ENCODE results near the gene FOXO6. TPM values are rescaled to one million over a fixed set of nuclear protein-coding genes. Genes with fewer than 3 reads are reported as not detected.

Gene FOXO6
- total RNA-seq, 1 experiment from 2014 or later, result 5.4 TPM

GRCh38 chr1:41343790-41344699 lies 17.2 kb upstream of the FOXO6 start:
- H3K27ac Mint-ChIP-seq, result no peak overlapping the region
- H3K36me3 Mint-ChIP-seq, result no peaks in the 10 kb centered on the region
- ChIA-PET POLR2A (interaction anchor here (0.6 kb wide), 1 partner anchor 49 kb away, joined by 3 read pairs; no protein-coding TSS in a partner anchor), CTCF (interaction anchor here (1.0 to 5.6 kb wide), 3 partner anchors 13 to 31 kb away, joined by 3 to 61 read pairs (median 4); partner anchors contain the start of gene FOXO6)
- ATAC-seq (no peak), DNase-seq (ENCODE audit: low spot score) (no peak)
- H3K4me3 Mint-ChIP-seq, result no peak overlapping the region
- H3K9me3 Mint-ChIP-seq, result peaks cover 5% of the 10 kb centered on the region
- TF ChIP-seq SP1 (CRISPR knock-in tag; conservative IDR thresholded peaks at IDR 0.05), result no peak
- no peak for TF ChIP-seq TP53 (CRISPR knock-in tag; IDR thresholded peaks at IDR 0.05)
- no peak for TF ChIP-seq GRHL2 (CRISPR knock-in tag; IDR thresholded peaks at IDR 0.05; ENCODE audit: insufficient replicate concordance, severe bottlenecking)
- no peak for TF ChIP-seq USF1 (CRISPR knock-in tag; IDR thresholded peaks at IDR 0.05)
- peaks cover 6% of the 10 kb centered on the region for H3K4me1 Mint-ChIP-seq
- peaks cover 6% of the 10 kb centered on the region; the same call in 1 of the 2 replicates for H3K27me3 Mint-ChIP-seq (ENCODE audit: low read depth)

- H3K4me1 Mint-ChIP-seq, result peaks cover 6% of the 10 kb centered on the region
- peaks cover 6% of the 10 kb centered on the region; the same call in 1 of the 2 replicates for H3K27me3 Mint-ChIP-seq (ENCODE audit: low read depth)
- H3K4me3 Mint-ChIP-seq, result no peak overlapping the region
- no peak overlapping the region for H3K27ac Mint-ChIP-seq
- ATAC-seq, result no peak
- ChIA-PET CTCF (interaction anchor here (0.8 to 5.6 kb wide), 4 partner anchors 13 to 73 kb away, joined by 3 to 61 read pairs (median 6); partner anchors contain the start of gene FOXO6), POLR2A (no interaction called here)
- no peak for DNase-seq (ENCODE audit: low spot score)
- no peaks in the 10 kb centered on the region for H3K36me3 Mint-ChIP-seq
- no peaks in the 10 kb centered on the region for H3K9me3 Mint-ChIP-seq
- TF ChIP-seq ZNF532 (CRISPR knock-in tag; IDR thresholded peaks at IDR 0.05; ENCODE audit: borderline replicate concordance), result no peak
- no peak for TF ChIP-seq ZSCAN18 (CRISPR knock-in tag; IDR thresholded peaks at IDR 0.05)
- TF ChIP-seq OVOL2 (CRISPR knock-in tag; IDR thresholded peaks at IDR 0.05; ENCODE audit: borderline replicate concordance), result no peak
- no peak for TF ChIP-seq ZNF317 (CRISPR knock-in tag; IDR thresholded peaks at IDR 0.05; ENCODE audit: borderline replicate concordance, low read depth)
- TF ChIP-seq RORB (CRISPR knock-in tag; IDR thresholded peaks at IDR 0.05), result no peak
- TF ChIP-seq TEAD1 (CRISPR knock-in tag; IDR thresholded peaks at IDR 0.05), result no peak
- no peak for TF ChIP-seq CREM (CRISPR knock-in tag; IDR thresholded peaks at IDR 0.05)
- TF ChIP-seq ZNF121 (CRISPR knock-in tag; IDR thresholded peaks at IDR 0.05), result no peak
- TF ChIP-seq ZNF281 (CRISPR knock-in tag; IDR thresholded peaks at IDR 0.05), result no peak
- no peak for TF ChIP-seq CTCF (IDR thresholded peaks at IDR 0.05)
- no peak for TF ChIP-seq JUN (CRISPR knock-in tag; IDR thresholded peaks at IDR 0.05)
- no peak for TF ChIP-seq FOXP4 (CRISPR knock-in tag; IDR thresholded peaks at IDR 0.05)
- TF ChIP-seq ZNF396 (CRISPR knock-in tag; IDR thresholded peaks at IDR 0.05; ENCODE audit: borderline replicate concordance), result no peak
Observed at GRCh38 chr1:41344708-41345159, 16.5 kb upstream of the FOXO6 start.
